Upper lobe of left lung (tissue), 6 donors: Measurements from ENCODE around the gene NME9. TPM values are rescaled to one million over a fixed set of nuclear protein-coding genes. Genes with fewer than 3 reads are reported as not detected.
A peak's percentile ranks its signal among the peaks of the same experiment; 100 is the strongest.

Source experiments
- ATAC-seq, 2 donors: fragments of 200-7000 bp; cut with Tn5 transposase; one replicate each; pipeline ENCODE4 v1.9.1; 2022; ENCODE audit warnings: mild to moderate bottlenecking in 2 of 2, moderate library complexity in 2 of 2; ENCODE audit not compliant: low FRiP score in 2 of 2
- DNase-seq, 2 donors: peaks; one replicate each; pipeline ENCODE4 v3.0.0-alpha.2; 2019 to 2020
- H3K27ac ChIP-seq, 4 donors: fragments of 200-600 bp; sonication (generic); one replicate each; pipeline ENCODE4 v1.5.1; 2016 to 2019
- H3K27me3 ChIP-seq, 4 donors: fragments of 200-600 bp; sonication (generic); one replicate each; pipeline ENCODE4 v1.5.1; 2017 to 2019
- H3K36me3 ChIP-seq, 4 donors: fragments of 200-600 bp; sonication (generic); one replicate each; pipeline ENCODE4 v1.5.1; 2016 to 2019
- H3K4me1 ChIP-seq, 4 donors: fragments of 200-600 bp; sonication (generic); one replicate each; pipeline ENCODE4 v1.5.1; 2018 to 2019
- H3K4me3 ChIP-seq, 4 donors: fragments of 200-600 bp; sonication (generic); one replicate each; pipeline ENCODE4 v1.5.1; 2017 to 2019; ENCODE audit warnings: mild to moderate bottlenecking in 2 of 4, moderate library complexity in 1 of 4
- H3K9me3 ChIP-seq, 4 donors: fragments of 200-600 bp; sonication (generic); one replicate each; pipeline ENCODE4 v1.5.1; 2018 to 2019
- CTCF ChIP-seq, 6 experiments: fragments of 450-650 bp in 4 of 6; fragments of 200-600 bp in 2 of 6; sonication (generic) in 2 of 6; IDR thresholded peaks; one replicate each; pipeline ENCODE4 v1.5.1; 2016 to 2019; ENCODE audit warnings: antibody characterized with exemption in 6 of 6
- EP300 ChIP-seq, 4 donors: sonication (generic); formaldehyde crosslinking; IDR thresholded peaks; one replicate each; pipeline ENCODE4 v1.5.1; 2017; ENCODE audit warnings: antibody characterized with exemption in 4 of 4, control low read depth in 2 of 4
- POLR2A ChIP-seq, 4 donors: fragments of 450-650 bp; IDR thresholded peaks; one replicate each; pipeline ENCODE4 v1.5.1; 2016 to 2017; ENCODE audit warnings: antibody characterized with exemption in 4 of 4, mild to moderate bottlenecking in 2 of 4
- POLR2AphosphoS5 ChIP-seq, 2 donors: sonication (generic); formaldehyde crosslinking; IDR thresholded peaks; one replicate each; pipeline ENCODE4 v1.5.1; 2017; ENCODE audit warnings: antibody characterized with exemption in 2 of 2
- WGBS, 2 donors: methylation state at CpG; one replicate each; pipeline ENCODE4 v1.1.5; 2017 to 2018; 5-methylcytosine and 5-hydroxymethylcytosine counted together
- total RNA-seq, 6 donors: library from RNA; depleted of rRNA in 4 of 6; stranded (reverse); fragments of >200 nt in 4 of 6; gene quantifications; one replicate each; pipeline versions ENCODE4 v1.1.0 to v1.2.1, GENCODE V29; 2016 to 2021
- donor health status: DM: no; HTN: no; CAD: no; lungs with moderate emphysema.
- donor health status: DM: no; HTN: yes; CAD: no; lungs with severe emphysema.

NME9 gene
- total RNA-seq, 6 donors from 2014 or later, result 0.46 to 16.5 (median 3.3) TPM

DNA sequence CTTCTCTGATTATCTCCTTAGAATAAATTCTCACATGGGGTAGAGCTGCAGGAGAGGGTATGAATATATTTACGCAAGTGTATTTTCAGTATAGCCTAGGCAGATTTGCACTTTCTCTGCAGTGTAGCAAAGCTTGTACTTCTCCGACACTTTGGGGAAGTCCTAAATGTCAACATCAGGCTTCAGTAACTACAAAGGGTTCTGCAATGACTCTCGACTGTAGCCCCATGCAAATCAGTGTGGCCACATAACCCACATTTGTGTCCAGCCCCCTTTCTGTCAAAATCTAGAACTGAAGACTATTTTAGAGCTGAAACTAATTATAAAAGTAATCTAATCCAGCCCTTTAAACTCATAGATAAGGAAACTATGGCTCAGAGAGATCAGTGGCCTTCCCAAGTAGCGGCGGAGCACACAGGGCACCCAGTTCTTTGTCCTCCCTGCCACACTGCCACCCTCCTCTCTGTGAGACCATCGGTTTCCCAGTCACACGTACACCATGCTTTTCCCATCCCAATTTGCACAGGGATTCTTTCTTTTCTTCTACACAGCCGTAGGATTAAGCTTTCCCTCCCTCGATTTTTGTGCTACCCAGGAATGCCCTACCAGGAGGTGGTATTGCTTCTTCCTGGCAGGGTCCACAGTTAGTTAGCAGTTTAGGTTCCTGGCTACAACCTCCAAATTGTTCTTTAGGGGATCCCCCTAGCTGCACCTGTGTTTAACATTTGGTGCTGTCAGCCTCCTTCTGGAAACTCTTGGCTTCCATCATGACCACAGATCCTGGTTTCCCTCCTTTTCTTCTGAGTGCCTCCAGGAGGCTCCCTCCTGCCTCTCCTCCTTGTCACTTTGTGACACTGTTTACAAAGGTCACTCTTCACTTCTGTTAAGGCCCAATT, 41.7 kb upstream of the NME9 start:
- no peak overlapping the region for H3K4me3 ChIP-seq
- DNase-seq, result no peak
- no peaks in the 10 kb centered on the region for H3K36me3 ChIP-seq
- TF ChIP-seq POLR2AphosphoS5 (IDR thresholded peaks at IDR 0.05) (no peak), POLR2A (IDR thresholded peaks at IDR 0.05) (no peak), EP300 (IDR thresholded peaks at IDR 0.05) (no peak), CTCF (IDR thresholded peaks at IDR 0.05) (no peak)
- WGBS, 2 donors, result 82 to 85% methylated on average over 9 of the region's 9 CpGs
- H3K4me1 ChIP-seq, result peaks cover 10 to 24% (median 18%) of the 10 kb centered on the region in 4 donors
- H3K27me3 ChIP-seq, result no peaks in the 10 kb centered on the region
- no peak overlapping the region for H3K27ac ChIP-seq
- ATAC-seq, result peak in 1 of 2 donors; percentile 63
- no peaks in the 10 kb centered on the region for H3K9me3 ChIP-seq

DNA sequence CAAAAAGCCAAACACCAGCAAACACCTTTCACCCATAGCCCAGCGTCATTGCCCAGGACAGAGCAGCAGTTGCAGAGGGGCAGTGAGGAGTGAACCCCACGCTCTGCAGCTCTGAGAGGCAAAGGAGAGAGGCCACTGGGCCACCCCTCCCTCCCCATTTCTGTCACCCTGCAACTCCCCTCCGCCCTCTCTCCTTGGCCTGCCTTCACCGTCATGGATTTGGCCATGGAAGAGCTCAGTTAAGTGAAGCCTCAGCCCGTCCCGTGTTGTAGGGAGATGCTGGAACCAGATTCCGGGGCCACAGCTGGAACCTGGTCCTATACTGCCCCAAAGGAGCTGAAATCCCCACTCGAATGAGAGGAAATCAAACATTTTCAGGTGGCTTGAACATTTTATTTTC, 40.7 kb upstream of the NME9 start:
- Histone ChIP-seq H3K4me3 (no peak overlapping the region), H3K4me1 (peaks cover 10 to 28% (median 18%) of the 10 kb centered on the region in 4 donors), H3K36me3 (no peaks in the 10 kb centered on the region), H3K9me3 (no peaks in the 10 kb centered on the region), H3K27ac (peak overlapping the region in 1 of 4 donors; percentile 21), H3K27me3 (no peaks in the 10 kb centered on the region)
- no peak for ATAC-seq
- TF ChIP-seq EP300 (IDR thresholded peaks at IDR 0.05) (no peak), POLR2AphosphoS5 (IDR thresholded peaks at IDR 0.05) (no peak), CTCF (IDR thresholded peaks at IDR 0.05) (no peak), POLR2A (IDR thresholded peaks at IDR 0.05) (no peak)
- no peak for DNase-seq
- WGBS, 2 donors, result 81 to 96% methylated on average over 8 of the region's 8 CpGs

DNA sequence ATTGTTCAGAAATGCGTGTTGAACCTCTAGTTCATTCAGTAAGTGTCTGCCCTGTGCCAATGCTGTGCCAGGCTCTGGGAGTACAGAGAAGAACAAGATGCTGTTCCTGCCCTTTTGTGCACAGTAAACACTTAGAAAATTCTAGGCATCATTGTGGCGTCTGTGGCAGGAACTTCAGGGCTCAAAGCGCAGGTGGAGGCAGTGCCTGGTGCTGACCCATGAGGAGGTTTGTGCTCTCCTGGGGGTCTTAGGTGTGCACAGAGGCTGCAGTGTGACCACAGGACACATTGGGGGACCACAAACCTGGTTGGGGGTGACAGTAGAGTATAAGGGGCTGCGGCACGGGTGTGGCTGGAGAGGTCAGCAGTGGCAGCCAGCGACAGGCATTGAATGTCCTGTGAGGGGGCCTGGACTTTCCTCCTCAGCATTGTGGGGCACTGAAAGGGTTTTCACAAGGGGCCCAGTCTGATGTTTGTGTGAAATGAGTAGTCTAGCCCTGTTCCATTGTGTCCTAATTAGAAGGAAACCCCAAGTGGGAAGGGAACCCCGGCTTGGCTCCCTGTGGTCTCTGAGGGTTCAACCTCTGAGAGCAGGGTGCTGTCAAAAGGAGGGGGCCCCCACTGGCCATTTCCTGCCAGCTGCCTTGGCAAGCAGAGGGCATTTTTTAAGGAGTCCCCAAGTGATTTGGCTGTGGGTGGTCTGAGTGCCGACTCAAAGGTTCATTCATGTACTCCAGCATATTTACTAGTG, 39.7 kb upstream of the NME9 start:
- no peak for TF ChIP-seq CTCF (IDR thresholded peaks at IDR 0.05)
- no peak for TF ChIP-seq POLR2AphosphoS5 (IDR thresholded peaks at IDR 0.05)
- no peak for TF ChIP-seq POLR2A (IDR thresholded peaks at IDR 0.05)
- TF ChIP-seq EP300 (IDR thresholded peaks at IDR 0.05), result no peak
- ATAC-seq (no peak), DNase-seq (no peak)
- Histone ChIP-seq H3K27ac (peak overlapping the region in 1 of 4 donors; percentile 45), H3K4me1 (peaks cover 10 to 36% (median 17%) of the 10 kb centered on the region in 4 donors), H3K27me3 (no peaks in the 10 kb centered on the region), H3K4me3 (no peak overlapping the region), H3K9me3 (no peaks in the 10 kb centered on the region), H3K36me3 (no peaks in the 10 kb centered on the region)
- WGBS, 2 donors, result 64 to 69% methylated on average over 7 to 8 of the region's 8 CpGs

DNA sequence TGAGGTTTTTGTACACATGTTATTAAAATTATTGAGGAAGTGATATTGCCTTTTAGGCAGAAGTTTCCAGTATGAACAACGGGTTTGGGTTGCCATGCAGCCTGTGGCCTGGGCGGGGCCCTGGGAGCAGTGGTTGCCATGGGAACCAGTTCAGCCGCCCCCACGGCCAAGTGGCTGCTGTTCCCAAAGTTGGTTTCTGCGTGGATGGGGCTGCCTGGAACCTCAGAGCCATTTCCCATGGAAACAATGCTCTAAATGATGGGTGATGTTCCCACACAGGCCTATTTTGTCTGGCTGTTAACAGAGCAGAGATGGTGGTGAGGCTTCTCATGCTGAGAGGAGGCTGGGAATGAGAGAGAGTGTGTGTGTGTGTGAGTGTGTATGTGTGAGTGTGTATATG, 38.3 kb upstream of the NME9 start:
- TF ChIP-seq POLR2A (IDR thresholded peaks at IDR 0.05) (no peak), EP300 (IDR thresholded peaks at IDR 0.05) (no peak), POLR2AphosphoS5 (IDR thresholded peaks at IDR 0.05) (no peak), CTCF (IDR thresholded peaks at IDR 0.05) (no peak)
- ATAC-seq (peak in 1 of 2 donors; percentile 84), DNase-seq (peak in 1 of 2 donors; percentile 85)
- Histone ChIP-seq H3K4me3 (no peak overlapping the region), H3K4me1 (peaks cover 10 to 36% (median 20%) of the 10 kb centered on the region in 4 donors), H3K36me3 (no peaks in the 10 kb centered on the region), H3K9me3 (no peaks in the 10 kb centered on the region), H3K27ac (peak overlapping the region in 3 of 4 donors; percentile 16 to 44 (median 28)), H3K27me3 (no peaks in the 10 kb centered on the region)
- 53 to 66% methylated on average over 5 of the region's 5 CpGs for WGBS, 2 donors
